NAMALWA (cell line): ENCODE results near the gene RNF8.
"Not testable (repeated sequence)": the region's sequence is repeated elsewhere in the genome, so short reads cannot be mapped to it uniquely, and the experiment has no call there.

Experiments
- DNase-seq: peaks from one replicate; pipeline ENCODE4 v3.0.0-alpha.2; 2015; ENCODE audit warnings: low spot score

Gene RNF8

GRCh38 chr6:37321516-37322415, 32.0 kb upstream of the RNF8 start:
- no peak for DNase-seq

- DNase-seq, result no peak
Measured at GRCh38 chr6:37323580-37323979, 30.2 kb upstream of the RNF8 start.

DNA sequence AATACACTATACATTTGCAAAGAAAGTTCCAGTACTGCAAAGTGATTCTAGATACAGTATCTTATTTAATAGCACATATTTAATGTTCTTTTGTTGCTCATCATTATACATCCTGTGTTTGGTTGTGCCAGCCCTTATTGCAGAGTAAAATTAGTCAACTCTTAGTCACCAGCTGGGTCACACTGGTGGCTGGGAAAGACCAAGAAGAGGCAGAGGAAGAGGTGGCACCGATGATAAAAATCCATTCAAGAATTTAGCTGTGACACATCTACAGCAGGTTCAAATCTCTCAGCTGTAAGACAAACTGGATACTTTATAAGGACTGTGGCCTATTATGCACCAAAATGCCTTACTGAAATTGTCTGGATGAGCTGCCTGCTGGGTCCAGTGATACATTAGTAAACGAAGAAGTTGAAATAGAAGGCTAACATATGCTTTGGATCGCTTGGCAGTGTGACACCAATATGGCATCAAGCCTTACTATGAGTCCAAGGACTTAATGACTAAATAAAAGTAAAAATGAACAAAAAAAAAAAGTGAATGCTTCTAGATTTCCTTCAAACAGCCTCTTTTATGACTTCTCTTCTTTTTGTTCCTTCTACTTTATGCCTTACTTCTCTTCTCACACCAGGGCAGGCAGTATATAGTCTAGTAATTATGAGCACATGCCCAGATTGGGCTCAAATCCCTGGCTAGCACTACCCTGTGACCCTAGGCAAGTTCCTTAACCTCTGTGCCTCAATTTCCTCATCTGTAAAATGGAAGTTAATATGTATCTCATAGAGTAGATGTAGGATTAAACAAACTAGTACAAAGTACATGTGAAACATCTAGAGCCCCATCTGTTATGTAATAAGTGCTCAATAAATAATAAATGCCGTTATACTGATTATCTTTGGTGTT, 29.4 kb upstream of the RNF8 start:
- DNase-seq, result no peak

DNA sequence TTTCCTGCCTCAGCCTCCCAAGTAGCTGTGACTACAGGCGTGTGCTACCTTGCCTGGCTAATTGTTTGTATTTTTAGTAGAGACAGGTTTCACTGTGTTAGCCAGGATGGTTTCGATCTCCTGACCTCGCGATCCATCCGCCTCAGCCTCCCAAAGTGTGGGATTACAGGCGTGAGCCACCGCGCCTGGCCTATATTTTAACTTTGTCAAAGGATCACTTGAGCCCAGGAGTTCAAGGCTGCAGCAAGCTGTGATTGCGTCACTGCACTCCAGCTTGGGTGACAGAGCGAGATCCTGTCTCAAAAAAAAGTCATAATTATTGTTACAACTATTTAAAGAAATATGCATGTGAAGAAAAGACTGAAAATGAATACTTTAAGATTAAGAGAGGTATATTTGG, 23.4 kb upstream of the RNF8 start:
- not testable (repeated sequence) for DNase-seq

- no peak for DNase-seq
Measured at GRCh38 chr6:37331047-37331446, 22.7 kb upstream of the RNF8 start.

GRCh38 chr6:37332894-37333293, 20.9 kb upstream of the RNF8 start:
- DNase-seq, result no peak

DNA sequence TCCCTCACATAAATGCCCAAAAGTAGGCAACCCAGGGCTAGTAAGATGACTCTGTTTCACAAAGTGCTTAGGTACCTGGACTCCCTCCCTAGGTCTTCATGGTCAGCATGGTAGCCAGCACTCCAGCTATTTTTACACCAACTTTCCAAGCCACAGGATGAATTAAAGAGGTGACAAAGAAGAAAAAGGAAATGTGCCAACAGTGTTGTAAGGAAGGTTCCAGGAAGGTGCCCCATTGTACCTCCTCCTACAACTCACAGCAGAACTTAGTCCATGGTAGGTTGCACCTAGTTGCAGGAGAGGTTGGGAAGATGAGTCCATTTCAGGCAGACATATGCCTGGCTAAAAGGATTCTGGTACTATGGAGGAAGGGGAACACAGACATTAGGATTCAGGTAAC, 19.7 kb upstream of the RNF8 start:
- DNase-seq, result no peak

- DNase-seq, result not testable (repeated sequence)
Measured at GRCh38 chr6:37338317-37338716, 15.5 kb upstream of the RNF8 start.

GRCh38 chr6:37338745-37339255, 15.0 kb upstream of the RNF8 start:
- DNase-seq, result no peak

- DNase-seq, result no peak
Measured at GRCh38 chr6:37339741-37340638, 13.8 kb upstream of the RNF8 start.

- DNase-seq, result no peak
Measured at GRCh38 chr6:37340639-37340943, 13.2 kb upstream of the RNF8 start.

- no peak for DNase-seq
Measured at GRCh38 chr6:37343248-37343647, 10.5 kb upstream of the RNF8 start.

GRCh38 chr6:37344308-37344707, 9.5 kb upstream of the RNF8 start:
- no peak for DNase-seq

DNA sequence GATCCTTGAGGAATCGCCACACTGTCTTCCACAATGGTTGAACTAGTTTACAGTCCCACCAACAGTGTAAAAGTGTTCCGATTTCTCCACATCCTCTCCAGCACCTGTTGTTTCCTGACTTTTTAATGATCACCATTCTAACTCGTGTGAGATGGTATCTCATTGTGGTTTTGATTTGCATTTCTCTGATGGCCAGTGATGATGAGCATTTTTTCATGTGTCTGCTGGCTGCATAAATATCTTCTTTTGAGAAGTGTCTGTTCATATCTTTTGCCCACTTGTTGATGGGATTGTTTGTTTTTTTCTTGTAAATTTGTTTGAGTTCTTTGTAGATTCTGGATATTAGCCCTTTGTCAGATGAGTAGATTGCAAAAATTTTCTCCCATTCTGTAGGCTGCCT, 8.0 kb upstream of the RNF8 start:
- not testable (repeated sequence) for DNase-seq

DNA sequence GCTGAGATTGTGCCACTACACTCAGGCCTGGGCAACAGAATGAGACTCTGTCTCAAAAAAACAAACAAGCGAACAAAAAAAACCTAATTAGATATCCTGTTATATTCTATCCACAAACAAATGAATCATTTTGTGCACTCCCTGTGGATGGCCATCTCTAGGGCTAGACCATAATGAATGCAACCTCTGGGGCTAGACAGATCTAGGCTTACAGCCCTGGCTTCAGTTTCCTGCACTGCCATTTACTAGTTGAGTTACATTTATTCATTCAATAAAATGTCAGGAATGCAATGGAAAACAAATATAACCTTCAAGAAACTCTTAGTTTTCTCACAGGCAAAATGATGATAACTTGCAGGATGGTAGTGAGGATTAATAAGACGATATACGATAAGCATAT, 6.6 kb upstream of the RNF8 start:
- no peak for DNase-seq

GRCh38 chr6:37347670-37348111, 6.1 kb upstream of the RNF8 start:
- no peak for DNase-seq

DNA sequence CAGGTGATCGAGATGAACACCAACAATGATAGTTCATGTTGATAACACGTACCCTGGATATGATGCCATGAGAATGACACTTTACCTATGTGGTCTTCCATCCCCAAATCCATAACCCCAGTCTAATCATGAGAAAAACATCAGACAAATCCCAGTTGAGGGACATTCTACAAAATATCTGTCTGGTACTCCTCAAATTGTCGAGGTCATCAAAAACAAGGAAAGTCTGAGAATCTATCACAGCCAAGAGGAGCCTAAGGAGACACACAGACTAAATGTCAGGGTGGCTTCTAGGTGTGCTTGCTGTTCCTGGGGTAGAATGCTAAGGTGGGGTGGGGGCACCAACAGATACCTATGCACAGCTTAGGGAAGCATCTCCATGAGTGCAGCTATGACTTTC, 2.8 kb upstream of the RNF8 start:
- no peak for DNase-seq

- DNase-seq, result no peak
Measured at GRCh38 chr6:37352384-37352783, 1.4 kb upstream of the RNF8 start.

GRCh38 chr6:37354526-37355384, 972 bp downstream of the RNF8 start:
- DNase-seq, result peak; percentile 28

DNA sequence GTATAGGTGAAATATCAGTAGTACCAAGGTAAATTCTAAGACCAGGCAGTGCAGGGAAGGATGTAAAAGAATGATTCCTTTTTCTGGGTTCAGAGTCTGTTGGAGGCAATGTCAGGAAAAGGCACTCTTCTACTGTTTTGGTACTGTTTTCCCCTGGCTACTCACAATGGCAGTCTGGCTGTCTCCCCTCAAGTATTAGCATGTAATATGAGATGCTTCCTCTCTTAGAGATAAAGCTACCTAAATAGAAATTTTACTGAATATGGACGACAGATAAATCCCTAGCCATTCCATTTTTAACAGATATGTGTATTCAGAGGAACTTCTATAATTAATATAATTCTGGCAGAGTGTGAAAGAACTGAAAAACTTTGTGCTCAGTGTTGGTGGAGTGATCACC, 3.5 kb downstream of the RNF8 start:
- no peak for DNase-seq

DNA sequence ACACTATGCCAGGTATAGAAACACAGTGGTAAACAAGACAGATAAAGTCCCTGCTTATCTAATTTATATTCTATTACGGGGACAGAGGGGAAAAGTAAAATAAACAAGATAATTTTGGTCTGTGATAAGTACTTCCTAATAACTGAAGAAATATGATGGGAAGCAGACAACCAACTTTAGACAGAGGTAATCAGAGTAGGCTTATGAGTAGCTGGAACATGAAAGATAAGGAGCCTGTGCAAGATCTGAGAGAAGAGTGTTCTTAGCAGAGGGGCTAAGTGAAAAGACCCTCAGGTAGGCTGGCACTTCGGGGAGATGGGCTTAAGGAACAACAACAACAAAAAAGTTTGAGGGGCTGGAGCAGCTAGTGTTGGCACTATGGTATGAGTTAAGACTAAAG, 4.1 kb downstream of the RNF8 start:
- no peak for DNase-seq
